HepG2 (cell line): Measurements from ENCODE around the gene ZNF581. TPM values are rescaled to one million over a fixed set of nuclear protein-coding genes. Genes with fewer than 3 reads are reported as not detected.

Source experiments
- ATAC-seq: fragments of 200-7000 bp; cut with Tn5 transposase; 3 replicates; pipeline ENCODE4 v1.9.1; 2020; ENCODE audit warnings: mild to moderate bottlenecking, moderate library complexity
- BruUV-seq: library from RNA; stranded (reverse); fragments of 400-500 nt; replicated peaks from 2 replicates; lab custom pipeline; 2021; lab: Mats Ljungman, UMichigan
- CTCF ChIA-PET: fragments of 300-600 bp; formaldehyde crosslinking; extraction: SDS; loops from one replicate; lab custom pipeline; 2021; ENCODE audit warnings: low total read pairs, inconsistent platforms, low intra/inter-chr PET ratio; lab: Yijun Ruan, JAX
- POLR2A ChIA-PET: fragments of 350-600 bp; sonication (Branson Sonifier 250); formaldehyde crosslinking; loops from one replicate; lab custom pipeline; 2020; ENCODE audit warnings: antibody characterized with exemption, inconsistent platforms; lab: Yijun Ruan, JAX
- DNase-seq: peaks from one replicate; pipeline ENCODE4 v3.0.0-alpha.2; 2015; ENCODE audit warnings: low spot score
- FAIRE-seq: peaks from 3 replicates; lab custom pipeline; 2011; peaks lifted over from hg19 to GRCh38; lab: Jason Lieb, UNC
- H2AFZ ChIP-seq: one replicate; pipeline ENCODE4 v1.6.1; 2011; ENCODE audit warnings: low read length, inconsistent platforms
- H3K27ac ChIP-seq: fragments of 300-600 bp; 3 replicates; pipeline ENCODE4 v1.8.0; 2011; ENCODE audit warnings: mixed run types, mild to moderate bottlenecking, mixed read lengths, low read length, inconsistent platforms; ENCODE audit not compliant: insufficient read depth; ENCODE audit errors: extremely low read length
- H3K27me3 ChIP-seq, 2 experiments: fragments of 200-600 bp in 1 of 2; 2 replicates in 1 of 2; 3 replicates in 1 of 2; pipeline versions ENCODE4 v1.6.0 to v1.8.0; 2011; ENCODE audit warnings: low read length in 2 of 2, mild to moderate bottlenecking in 2 of 2, moderate library complexity in 2 of 2, inconsistent platforms in 1 of 2; ENCODE audit not compliant: insufficient read depth in 2 of 2, control insufficient read depth in 1 of 2
- H3K36me3 ChIP-seq, 2 experiments: fragments of 200-600 bp in 1 of 2; replicated peaks in 1 of 2; 2 replicates in 1 of 2; 3 replicates in 1 of 2; pipeline versions ENCODE4 v1.5.1 to v1.8.0; 2011; ENCODE audit warnings: low read length in 2 of 2, inconsistent platforms in 1 of 2; ENCODE audit not compliant: insufficient read depth in 2 of 2, control insufficient read depth in 1 of 2
- H3K4me1 ChIP-seq: 2 replicates; pipeline ENCODE4 v1.5.1; 2012; ENCODE audit warnings: low read length, inconsistent platforms; ENCODE audit not compliant: insufficient read depth
- H3K4me2 ChIP-seq: 2 replicates; pipeline ENCODE4 v1.6.0; 2011; ENCODE audit warnings: low read depth, low read length, inconsistent platforms
- H3K4me3 ChIP-seq, 3 experiments: fragments of 200-600 bp in 1 of 3; sonication (generic), shearing (Covaris generic) in 1 of 3; replicated peaks in 1 of 3; 2 replicates each; pipeline ENCODE4 v1.5.1; 2011 to 2016; ENCODE audit warnings: low read length in 3 of 3, inconsistent platforms in 2 of 3, low read depth in 2 of 3, mild to moderate bottlenecking in 2 of 3, control low read depth in 1 of 3, mixed read lengths in 1 of 3; ENCODE audit not compliant: insufficient read depth in 1 of 3
- H3K79me2 ChIP-seq: one replicate; pipeline ENCODE4 v1.6.1; 2011; ENCODE audit warnings: low read length, inconsistent platforms; ENCODE audit not compliant: insufficient read depth
- H3K9ac ChIP-seq: 2 replicates; pipeline ENCODE4 v1.6.0; 2011; ENCODE audit warnings: mild to moderate bottlenecking, low read depth, low read length, inconsistent platforms; ENCODE audit not compliant: insufficient read depth
- H3K9me3 ChIP-seq: 2 replicates; pipeline ENCODE4 v1.5.1; 2012; ENCODE audit warnings: mild to moderate bottlenecking, low read length
- H4K20me1 ChIP-seq: 2 replicates; pipeline ENCODE4 v1.6.0; 2011; ENCODE audit warnings: inconsistent platforms, mild to moderate bottlenecking, low read length, moderate library complexity; ENCODE audit not compliant: insufficient read depth
- REXO4 ChIP-seq: sonication (generic); formaldehyde crosslinking; IDR thresholded peaks from 2 replicates; pipeline ENCODE4 v1.8.0; 2022; ENCODE audit warnings: missing genetic modification reagents, mild to moderate bottlenecking, borderline replicate concordance
- ZNF557 ChIP-seq: sonication (generic); formaldehyde crosslinking; IDR thresholded peaks from 2 replicates; pipeline ENCODE4 v1.4.0; 2020; ENCODE audit warnings: missing genetic modification reagents
- ZNF629 ChIP-seq: sonication (generic); formaldehyde crosslinking; conservative IDR thresholded peaks from 2 replicates; pipeline ENCODE4 v1.5.0; 2020; ENCODE audit warnings: missing genetic modification reagents
- ZNF691 ChIP-seq: sonication (generic); formaldehyde crosslinking; IDR thresholded peaks from 2 replicates; pipeline ENCODE4 v1.4.0; 2020; ENCODE audit warnings: missing genetic modification reagents, low read depth, mild to moderate bottlenecking, borderline replicate concordance
- WGBS: methylation state at CpG from one replicate; pipeline ENCODE4 v1.1.6; 2017; ENCODE audit warnings: low lambda C conversion rate; 5-methylcytosine and 5-hydroxymethylcytosine counted together
- in situ Hi-C: cut with HindIII; loops from 2 replicates; pipeline ENCODE4 v1.10.0; 2017; ENCODE audit warnings: low pct_unique_long_range_greater_than_20kb; ENCODE audit not compliant: extremely low pct_ligation_motif_present
- intact Hi-C: fragments of 100-400 bp; cut with micrococcal nuclease; formaldehyde crosslinking; loops from one replicate; pipeline ENCODE4 v1.10.0; 2022; ENCODE audit not compliant: unreplicated experiment
- polyA plus RNA-seq, 8 experiments: library from polyadenylated mRNA; depleted of rRNA in 3 of 8; stranded (reverse) in 7 of 8; unstranded in 1 of 8; fragments of >200 nt; fragmentation: Illumina TruSeq in 4 of 8; extraction: Trizol in 4 of 8; gene quantifications; 2 replicates each; pipeline versions ENCODE4 v1.2.1 to v1.2.3, GENCODE V29; 2011 to 2016; ENCODE audit warnings: low read depth in 4 of 8, missing spikeins in 1 of 8, mixed read lengths in 1 of 8; ENCODE audit not compliant: insufficient read depth in 1 of 8
- total RNA-seq, 5 experiments: library from RNA; depleted of rRNA; stranded (reverse); fragments of >200 nt; fragmentation: Illumina TruSeq; extraction: Trizol; gene quantifications; 2 replicates each; pipeline ENCODE4 v1.2.3, GENCODE V29; 2016; ENCODE audit warnings: low read depth in 1 of 5
- TF ChIP-seq, protein P1 (sequence below): sonication (generic); formaldehyde crosslinking; IDR thresholded peaks from 2 replicates; pipeline ENCODE4 v1.4.0; 2020; ENCODE audit warnings: missing genetic modification reagents

Gene ZNF581
- total and polyA plus RNA-seq, 2 of the 13 experiments (the other 11 are each of a cell fraction or from before 2014, with no cell fraction given): 19.6 to 49.5 TPM

DNA sequence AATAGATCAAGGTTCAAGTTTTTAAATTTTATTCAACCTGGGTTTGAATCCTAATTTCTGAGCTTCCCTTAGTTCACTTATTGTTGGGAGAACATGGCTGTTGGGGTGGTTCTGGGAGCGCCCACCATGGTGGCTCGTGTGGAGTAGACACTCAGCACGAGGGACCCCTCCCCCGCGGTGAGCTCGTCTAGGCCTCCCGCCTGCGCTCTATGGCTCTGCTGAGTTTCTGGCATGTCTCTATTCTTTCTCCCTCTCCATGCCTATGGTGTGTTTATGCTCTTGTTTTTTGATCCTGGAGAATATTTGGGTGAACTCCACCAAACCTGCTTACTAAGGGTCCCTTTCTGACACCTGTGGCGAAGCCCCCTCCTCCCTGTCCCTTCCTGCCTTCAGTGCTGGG is 30.0 kb downstream of the ZNF581 start:
- H3K79me2 ChIP-seq: peaks cover 64% of the 10 kb centered on the region
- FAIRE-seq (no peak), ATAC-seq (no peak), DNase-seq (no peak)
- H3K36me3 ChIP-seq: peaks cover 25 to 48% of the 10 kb centered on the region in 2 experiments; a peak in 4 of 5 replicates
- 95% methylated on average over 9 of the region's 9 CpGs for WGBS
- intact Hi-C loops: no loop called here
- H3K27me3 ChIP-seq: no peaks in the 10 kb centered on the region; a peak in 1 of 5 replicates
- no peak overlapping the region for H3K4me2 ChIP-seq
- no peak overlapping the region for H3K9ac ChIP-seq
- peaks cover 30% of the 10 kb centered on the region for H3K4me1 ChIP-seq
- H3K4me3 ChIP-seq: no peak overlapping the region
- no peak overlapping the region for H3K27ac ChIP-seq
- ChIA-PET CTCF (no interaction called here), POLR2A (no interaction called here)
- TF ChIP-seq ZNF691 (CRISPR knock-in tag) (no peak), REXO4 (CRISPR knock-in tag) (no peak), ZNF557 (CRISPR knock-in tag) (no peak)
- TF ChIP-seq, protein P1, sequence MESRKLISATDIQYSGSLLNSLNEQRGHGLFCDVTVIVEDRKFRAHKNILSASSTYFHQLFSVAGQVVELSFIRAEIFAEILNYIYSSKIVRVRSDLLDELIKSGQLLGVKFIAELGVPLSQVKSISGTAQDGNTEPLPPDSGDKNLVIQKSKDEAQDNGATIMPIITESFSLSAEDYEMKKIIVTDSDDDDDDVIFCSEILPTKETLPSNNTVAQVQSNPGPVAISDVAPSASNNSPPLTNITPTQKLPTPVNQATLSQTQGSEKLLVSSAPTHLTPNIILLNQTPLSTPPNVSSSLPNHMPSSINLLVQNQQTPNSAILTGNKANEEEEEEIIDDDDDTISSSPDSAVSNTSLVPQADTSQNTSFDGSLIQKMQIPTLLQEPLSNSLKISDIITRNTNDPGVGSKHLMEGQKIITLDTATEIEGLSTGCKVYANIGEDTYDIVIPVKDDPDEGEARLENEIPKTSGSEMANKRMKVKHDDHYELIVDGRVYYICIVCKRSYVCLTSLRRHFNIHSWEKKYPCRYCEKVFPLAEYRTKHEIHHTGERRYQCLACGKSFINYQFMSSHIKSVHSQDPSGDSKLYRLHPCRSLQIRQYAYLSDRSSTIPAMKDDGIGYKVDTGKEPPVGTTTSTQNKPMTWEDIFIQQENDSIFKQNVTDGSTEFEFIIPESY: 0 out of 2 replicates have a peak, but pooled peaks have one; percentile 52
- in situ Hi-C loops: no loop called here
- H4K20me1 ChIP-seq: peaks cover 28% of the 10 kb centered on the region
- H2AFZ ChIP-seq: no peak overlapping the region
- no peaks in the 10 kb centered on the region for H3K9me3 ChIP-seq
- no TSS peak for BruUV-seq

DNA sequence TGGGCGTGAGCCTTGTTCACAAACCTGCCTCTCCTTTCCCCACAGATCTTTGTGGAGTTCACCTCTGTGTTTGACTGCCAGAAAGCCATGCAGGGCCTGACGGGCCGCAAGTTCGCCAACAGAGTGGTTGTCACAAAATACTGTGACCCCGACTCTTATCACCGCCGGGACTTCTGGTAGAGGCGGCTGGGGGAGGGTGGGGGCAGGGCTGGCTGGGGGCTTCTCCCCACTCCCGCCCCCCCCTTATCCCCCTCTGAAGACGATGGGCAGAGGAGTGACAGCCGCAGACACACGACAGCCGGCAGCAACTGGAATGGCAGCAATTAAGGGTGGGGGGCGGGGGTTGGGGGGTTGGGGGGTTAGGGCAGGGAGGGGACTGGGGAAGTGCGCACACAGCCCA is 30.4 kb downstream of the ZNF581 start:
- Histone ChIP-seq H3K36me3 (peaks cover 27 to 48% of the 10 kb centered on the region in 2 experiments; a peak in 4 of 5 replicates), H3K79me2 (peaks cover 68% of the 10 kb centered on the region), H3K4me3 (no peak overlapping the region), H3K9ac (0 out of 2 replicates have a peak overlapping the region, but pooled peaks have one; percentile 94), H3K4me2 (peak overlapping the region; percentile 58; the same call in 1 of the 2 replicates), H2AFZ (no peak overlapping the region), H3K27me3 (no peaks in the 10 kb centered on the region; a peak in 1 of 5 replicates), H3K4me1 (peaks cover 34% of the 10 kb centered on the region), H3K9me3 (no peaks in the 10 kb centered on the region), H3K27ac (no peak overlapping the region), H4K20me1 (peaks cover 28% of the 10 kb centered on the region)
- in situ Hi-C loops (no loop called here), intact Hi-C loops (no loop called here)
- POLR2A ChIA-PET: interaction anchor here (1.3 to 1.5 kb wide), 2 partner anchors 10 to 19 kb away, joined by 4 to 7 read pairs; partner anchors contain the start of gene U2AF2
- CTCF ChIA-PET: no interaction called here
- DNase-seq: no peak
- no TSS peak for BruUV-seq
- WGBS: 96% methylated on average over 13 of the region's 15 CpGs
- FAIRE-seq: no peak
- ATAC-seq: no peak
- no peak for TF ChIP-seq ZNF629 (CRISPR knock-in tag)
